ENCODE measurements around the gene PARP1.

The PARP1 gene

DNA sequence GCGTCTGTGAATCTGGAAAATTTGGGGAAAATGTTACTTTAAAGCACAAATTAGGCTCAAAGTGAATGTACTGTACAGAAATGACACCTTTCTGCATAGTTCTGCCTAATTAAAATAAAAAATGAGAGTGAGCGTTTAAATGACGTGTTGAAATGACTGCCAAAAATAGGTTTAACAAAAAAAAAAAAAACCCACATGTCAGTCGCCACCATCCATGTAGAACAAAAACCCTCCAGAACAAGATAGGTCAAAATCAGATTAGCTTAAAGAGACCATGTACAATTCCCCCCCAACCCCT is 745 bp downstream of the PARP1 start:
- no peak for DNase-seq

DNA sequence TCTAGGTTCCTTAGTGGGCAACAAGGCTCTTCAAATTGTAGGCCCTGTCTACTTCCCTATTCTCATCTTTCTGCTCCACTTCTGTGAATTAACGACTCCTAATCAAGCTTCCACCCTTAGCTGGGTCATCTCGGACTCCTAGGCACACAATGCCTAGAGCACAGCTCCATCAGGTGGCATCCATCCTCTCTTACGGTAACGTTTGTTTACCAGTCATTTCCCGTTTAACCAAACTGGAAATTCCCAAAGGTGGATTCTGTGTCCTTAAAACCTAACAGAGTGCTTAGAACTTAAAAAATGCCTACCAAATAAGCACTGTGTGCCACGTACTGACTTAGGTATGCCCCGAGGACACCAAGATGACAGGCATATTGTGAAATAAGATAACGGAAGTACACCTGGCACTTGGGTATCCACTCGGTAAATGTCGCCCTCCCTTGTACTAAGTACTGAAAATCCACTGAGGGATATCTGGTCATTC is 1.5 kb downstream of the PARP1 start:
- DNase-seq = no peak

DNA sequence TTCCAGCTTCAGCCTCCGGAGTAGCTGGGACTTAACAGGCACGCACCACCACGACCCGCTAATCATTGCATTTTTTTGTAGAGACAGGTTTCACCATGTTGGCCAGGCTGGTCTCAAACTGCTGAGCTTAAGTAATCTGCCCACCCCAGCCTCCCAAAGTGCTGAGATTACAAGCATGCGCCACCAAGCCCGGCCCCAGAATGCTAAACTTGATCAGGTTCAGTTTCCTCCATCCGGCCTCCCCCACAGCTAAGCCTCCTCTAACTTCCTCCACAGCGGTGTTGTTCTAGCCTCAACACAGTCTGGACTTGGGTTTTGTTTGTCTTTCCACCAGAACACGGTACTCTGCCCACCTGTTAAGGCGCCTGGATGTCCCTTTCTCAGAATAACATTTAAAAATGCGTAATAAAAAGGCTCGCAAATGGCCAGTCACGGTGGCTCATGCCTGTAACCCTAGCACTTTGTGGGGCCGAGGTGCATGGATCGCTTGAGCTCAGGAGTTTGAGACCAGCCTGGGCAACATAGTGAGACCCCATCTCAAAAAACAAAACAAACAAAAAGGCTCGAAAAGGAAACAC is 2.4 kb downstream of the PARP1 start:
- no peak for DNase-seq

DNA sequence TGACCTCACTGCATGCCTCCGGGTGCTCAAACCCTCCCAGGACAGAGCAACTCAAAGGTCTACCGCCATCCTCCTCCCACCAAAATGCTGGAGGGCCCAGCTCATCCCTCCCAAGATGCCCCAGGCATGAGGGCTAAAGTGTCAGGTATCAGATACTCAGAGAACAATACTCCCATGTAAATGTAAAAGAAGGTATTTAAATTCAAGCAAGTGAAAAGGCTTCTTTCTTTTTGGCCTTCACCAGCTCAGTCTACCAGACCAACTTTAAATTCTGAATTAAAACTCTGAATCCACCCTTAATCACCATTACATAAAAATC is 3.0 kb downstream of the PARP1 start:
- DNase-seq = no peak

DNA sequence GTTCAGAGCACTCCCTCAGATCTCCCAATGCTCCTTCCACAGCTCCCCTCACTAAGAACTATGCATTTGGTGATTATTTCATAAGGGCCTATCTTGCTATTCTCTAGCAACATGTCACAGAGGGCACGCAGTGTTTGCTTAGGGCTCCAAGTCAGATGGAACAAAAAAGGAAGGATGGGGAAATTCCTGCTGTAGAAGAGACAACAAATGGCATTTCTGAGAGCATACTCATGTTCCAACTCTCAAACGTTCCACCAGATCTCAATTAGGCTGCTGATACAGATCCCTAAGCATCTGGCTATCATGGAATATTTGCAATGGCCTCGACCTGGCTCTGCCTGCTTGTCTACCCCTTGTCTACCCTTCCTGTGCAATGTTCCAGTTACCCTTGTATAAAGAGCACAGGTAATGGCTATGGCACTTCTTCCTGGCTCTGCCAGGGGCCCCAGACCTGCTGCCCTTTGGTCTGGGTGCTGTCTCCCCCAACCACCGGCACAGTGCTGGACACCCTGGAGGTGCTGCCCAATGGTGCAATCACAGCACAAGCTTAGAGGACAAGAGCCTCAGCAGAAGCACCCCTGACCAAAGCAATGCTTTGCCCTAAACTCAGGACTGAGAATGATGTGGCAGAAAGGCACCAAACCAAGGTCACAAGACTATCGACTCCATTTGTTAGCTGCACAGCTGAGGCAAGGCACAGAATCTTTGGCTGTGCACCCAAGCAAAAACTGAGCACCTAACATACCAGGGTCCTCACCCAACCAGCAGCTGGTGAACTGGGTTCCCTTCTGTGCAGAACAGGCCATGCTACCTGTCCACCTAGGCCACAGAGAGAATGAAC is 3.6 kb downstream of the PARP1 start:
- DNase-seq = no peak

DNA sequence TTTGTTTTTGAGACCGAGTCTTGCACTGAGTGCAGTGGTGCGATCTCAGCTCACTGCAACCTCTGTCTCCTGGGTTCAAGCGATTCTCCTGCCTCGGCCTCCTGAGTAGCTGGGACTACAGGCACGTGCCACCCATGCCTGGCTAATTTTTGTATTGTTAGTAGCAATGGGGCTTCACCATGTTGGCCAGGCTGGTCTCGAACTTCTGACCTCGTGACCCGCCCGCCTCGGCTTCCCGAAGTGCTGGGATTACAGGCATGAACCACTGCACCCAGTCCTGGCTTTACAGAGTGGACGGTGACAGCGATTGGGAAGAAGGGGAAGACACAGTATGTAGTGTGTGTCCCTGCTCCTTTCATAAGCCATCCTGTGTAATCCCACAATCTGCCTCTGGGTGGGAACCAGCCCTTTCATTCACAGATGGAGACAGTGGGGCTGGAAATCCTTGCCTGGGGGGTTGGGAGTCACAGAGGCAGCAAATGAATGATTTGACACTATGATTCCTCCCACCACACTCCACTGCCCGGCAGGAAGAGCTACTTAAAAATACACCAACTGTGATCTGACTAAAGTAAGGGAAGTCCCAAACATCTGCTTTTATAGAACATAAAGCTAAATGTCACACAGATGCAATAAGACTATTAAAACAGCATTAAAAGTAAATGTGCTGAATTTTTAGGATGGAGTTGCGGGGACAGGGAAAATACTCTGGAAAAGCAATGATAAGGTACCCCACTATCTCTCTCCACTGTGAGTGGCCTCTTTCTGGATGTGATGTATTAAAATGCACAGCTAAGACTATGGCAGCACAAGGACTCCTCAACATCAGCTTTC is 4.5 kb downstream of the PARP1 start:
- peak in 27 of 58 donors; percentile 8 to 54 (median 29) for DNase-seq

DNA sequence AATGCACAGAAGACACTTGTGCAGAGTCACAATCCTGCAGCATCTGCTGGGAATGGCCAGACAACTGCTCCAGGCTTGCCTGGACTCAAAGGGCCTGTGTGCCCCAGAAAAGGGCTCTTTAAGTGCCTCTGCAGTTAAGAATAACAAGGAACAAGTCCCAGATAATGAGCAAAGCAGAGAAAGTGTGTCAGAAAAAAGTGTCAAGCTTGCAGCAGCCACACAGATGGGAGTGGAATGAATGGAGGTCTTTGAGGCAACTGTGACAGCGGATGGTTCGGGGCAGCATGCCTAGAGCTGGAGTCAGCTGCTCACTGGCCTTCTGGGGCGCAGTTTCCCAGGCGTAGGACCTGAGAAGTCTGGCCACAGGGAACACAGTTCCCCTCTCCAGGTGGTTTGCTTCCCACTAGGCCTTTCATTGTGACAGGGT is 5.1 kb downstream of the PARP1 start:
- DNase-seq = peak in 53 of 58 donors; percentile 26 to 93 (median 73)

DNA sequence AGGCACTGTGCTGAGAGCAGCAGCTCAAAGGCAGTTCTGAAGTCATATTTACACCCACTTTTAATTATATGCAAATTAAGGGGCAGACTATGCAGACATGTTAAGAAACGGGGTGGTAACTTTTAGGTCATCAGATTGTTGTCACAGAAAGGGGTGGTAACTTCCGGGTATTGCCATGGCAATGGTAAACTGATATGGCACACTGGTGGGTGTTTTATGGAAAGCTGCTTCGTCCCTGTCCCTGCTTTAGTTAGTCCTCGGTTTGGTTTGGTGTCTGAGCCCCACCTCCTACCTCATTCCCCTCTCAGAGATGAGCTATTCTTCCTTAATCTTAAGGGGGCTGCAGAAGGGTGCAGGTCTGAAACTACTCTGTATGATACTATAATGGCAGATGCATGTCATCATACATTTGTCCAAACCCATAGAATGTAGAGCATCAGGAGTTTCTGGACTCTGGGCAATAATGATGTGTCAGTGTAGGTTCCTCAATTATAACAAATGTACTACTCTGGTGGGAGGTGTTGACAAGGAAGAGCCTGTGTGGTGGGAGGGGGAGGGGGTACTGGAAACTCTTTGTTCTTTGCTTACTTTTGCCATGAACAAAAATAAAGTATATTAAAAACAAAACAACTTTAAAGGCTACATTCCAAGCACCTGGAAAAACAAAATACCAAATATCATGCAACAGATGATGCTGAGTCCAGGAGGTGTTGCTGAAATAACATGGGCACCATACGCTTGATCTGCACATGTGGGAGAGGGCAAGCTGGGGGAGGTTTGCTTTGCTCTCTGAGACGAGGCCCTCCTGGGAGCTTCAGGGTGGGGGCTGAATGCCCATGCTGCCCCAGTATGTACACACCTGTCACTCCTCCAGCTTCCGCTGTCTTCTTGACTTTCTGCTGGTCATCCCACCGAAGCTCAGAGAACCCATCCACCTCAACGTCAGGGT is 6.3 kb downstream of the PARP1 start:
- DNase-seq = no peak

DNA sequence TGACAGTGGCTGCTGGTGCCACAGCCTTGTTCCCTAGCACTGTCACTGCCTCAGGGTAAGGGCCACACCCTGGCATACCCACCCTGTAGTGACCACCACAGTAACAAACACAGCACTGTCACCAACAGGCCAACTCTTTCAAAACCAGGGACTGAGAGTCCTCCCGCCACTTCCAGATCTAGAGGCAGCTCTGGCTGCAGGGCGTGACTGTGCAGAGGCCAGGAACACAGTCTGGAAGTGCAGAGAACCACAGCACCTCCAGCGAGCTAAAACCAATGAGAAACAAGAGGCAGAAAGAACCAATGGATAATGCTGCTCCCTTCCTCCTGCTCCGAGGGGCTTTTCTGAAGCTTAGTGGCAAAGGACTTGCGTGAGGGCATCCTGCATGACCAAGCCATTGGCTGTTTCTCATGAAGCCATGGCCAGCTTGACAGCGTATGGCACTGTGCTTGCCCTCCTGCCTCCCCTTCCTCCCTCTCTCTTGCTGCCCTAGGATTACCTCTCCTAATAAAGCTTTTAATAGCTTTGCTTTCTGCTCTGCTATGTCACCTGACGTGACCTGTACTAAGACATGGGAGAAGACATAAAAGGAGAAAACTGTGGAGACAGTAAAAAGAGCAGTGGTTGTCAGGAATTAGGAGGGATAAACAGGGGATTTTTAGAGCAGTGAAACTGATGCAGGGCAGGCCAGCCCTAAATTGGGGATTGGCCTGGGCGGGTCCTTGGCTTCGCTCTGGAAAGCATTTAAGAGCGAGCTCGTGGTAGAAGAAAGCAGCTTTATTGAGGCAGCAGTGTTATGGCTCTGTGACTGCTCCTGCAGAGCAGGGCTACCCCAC is 7.2 kb downstream of the PARP1 start:
- no peak for DNase-seq

DNA sequence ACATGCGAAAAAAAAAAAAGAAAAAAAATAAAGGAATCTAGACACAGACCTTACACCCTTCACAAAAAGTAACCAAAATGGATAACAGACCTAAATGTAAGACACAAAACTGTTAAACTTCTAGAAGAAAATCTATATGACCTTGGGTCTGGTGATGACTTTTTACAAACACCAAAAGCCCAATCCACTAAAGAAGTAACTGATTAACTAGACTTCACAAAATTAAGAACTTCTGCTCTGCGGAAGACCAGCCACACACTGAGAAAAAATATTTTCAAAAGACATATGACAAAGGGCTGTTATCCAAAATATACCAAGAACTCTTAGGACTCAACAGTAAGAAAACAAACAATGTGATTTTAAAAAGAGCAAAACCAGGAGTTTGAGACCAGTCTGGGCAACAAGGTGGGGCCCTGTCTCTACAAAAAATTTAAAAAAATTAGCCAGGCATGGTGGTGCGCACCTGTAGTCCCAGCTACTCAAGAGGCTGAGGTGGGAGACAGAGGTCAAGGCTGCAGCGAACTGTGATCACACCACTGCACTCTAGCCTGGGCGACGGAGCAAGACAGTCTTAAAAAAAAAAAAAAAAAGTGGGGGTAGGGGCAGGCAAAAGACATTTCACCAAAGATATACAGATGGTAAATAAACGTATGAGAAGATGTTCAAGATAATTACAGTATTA is 9.8 kb downstream of the PARP1 start:
- DNase-seq = no peak

DNA sequence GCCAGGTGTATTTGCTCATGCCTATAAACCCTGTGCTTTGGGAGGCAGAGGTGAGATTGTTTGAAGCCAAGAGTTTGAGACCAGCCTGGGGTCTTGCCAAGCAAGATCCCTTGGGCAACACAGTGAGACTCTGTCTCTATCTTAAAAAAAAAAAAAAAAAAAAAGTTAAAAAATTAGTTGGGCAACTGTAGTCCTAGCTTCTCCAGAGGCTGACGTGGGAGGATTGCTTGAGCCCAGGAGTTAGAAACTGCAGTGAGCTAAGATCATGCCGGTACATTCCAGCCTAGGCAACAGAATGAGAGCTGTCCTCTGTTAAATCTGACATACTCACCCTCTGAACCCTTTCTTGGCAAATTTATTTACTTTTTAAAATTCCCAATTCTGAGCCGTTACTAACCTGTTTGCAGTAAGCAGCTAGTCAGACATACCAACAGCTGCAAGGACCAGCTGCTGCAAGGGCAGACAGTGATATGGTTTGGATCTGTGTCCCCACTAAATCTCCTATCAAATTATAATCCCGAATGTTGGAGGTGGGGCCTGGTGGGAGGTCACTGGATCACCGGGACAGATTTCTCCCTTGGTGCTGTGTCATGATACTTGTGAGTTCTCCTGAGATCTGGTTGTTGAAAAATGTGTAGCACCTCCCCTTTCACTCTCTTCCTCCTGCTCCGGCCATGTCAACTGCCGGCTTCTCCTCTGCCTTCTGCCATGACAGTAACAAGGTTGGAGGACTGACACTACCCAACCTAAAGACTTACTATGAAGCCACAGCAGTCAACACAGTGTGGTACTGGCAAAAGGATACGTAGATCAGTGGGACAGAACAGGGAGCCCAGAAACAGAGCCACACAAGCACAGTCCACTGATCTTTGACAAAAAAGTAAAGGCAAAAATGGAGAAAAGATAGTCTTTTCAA is 10.6 kb downstream of the PARP1 start:
- DNase-seq = no peak

DNA sequence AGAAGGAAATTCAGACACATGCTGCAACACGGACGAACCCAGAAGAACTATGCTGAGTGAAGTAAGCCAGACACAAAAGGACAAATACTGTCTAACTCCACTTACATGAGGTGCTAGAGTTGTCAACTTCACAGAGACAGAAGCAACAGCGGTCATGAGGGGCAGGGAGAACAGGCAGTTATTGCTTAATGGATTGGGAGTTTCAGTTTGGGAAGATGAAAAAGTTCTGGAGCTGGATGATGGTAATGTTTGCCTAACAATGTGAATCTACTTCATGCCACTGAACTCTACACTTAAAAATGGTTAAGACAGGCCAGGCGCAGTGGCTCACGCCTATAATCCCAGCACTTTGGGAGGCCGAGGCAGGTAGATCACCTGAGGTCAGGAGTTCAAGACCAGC is 12.1 kb downstream of the PARP1 start:
- DNase-seq = no peak

DNA sequence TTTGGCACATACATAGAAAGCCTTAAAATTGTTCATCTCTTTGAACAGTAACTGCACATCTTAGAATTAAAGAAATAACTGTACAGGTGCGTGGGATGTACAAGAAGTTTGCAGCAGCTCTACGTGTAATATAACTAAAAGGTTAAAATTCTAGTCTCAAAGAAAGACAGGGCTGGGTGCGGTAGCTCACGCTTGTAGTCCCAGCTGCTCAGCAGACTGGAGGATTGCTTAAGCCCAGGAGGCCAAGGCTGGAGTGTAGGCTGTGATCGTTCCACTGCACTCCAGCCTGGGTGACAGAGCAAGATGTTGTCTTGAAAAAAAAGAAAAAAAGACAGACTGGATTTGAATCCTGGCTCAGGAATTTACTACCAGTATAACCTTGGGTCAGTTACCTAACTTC is 13.4 kb downstream of the PARP1 start:
- no peak for DNase-seq

DNA sequence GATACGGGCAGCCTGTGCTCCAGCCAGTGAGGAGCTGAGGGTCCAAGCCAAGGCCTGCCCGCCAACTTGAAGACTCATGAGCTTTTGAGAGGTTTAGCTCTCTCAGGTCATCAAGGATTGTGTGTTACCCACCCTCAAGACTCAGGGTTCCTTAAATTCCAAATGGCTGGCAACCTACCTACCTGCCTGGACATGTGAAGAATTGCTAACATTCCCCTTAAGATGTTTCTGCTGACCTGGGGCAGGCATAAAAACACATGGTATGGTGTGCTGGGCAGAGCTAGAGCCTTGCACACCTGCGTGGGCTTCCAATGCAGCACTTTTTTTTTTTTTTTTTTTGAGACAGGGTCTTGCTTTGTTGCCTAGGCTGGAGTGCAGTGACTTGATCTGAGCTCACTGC is 17.2 kb downstream of the PARP1 start:
- no peak for DNase-seq

DNA sequence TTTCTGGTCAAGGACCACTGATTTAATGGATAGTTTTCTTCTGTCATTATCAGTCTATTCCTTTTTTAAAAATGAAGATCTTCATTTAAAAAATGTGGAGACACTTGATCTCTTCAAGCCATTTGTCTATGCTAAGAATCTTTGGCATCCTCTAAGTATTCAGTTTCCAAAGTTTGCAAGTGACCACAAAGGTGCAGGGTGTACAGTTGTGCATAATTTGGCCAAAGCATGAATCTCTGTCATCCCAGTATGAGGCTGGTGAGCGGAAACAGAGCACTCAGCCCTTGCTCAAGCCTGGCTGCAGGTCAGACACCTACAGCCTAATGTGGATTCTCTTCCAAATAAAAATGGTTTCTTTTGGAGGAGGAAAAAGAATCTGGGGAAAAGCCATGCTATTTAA is 19.8 kb downstream of the PARP1 start:
- DNase-seq = no peak

DNA sequence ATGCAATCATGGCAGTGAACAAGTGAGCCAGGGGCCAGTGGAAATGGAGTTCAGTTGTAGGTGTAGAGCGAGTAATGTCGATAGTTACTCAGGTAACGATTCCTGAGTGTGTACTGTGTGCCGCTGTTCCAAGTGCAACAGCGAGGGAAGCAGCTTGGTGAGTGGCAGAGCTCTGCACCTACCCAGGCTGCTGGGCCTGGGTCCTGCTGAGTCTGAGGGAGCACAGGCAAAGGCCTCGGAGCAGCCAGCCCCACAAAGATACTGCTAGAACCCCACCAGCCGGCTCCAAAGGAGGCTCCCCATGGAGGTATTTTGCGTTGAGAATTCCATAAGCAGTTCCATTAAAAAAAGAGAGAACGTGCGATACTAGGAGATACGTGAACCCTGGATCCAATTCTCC is 23.2 kb downstream of the PARP1 start:
- DNase-seq = no peak

DNA sequence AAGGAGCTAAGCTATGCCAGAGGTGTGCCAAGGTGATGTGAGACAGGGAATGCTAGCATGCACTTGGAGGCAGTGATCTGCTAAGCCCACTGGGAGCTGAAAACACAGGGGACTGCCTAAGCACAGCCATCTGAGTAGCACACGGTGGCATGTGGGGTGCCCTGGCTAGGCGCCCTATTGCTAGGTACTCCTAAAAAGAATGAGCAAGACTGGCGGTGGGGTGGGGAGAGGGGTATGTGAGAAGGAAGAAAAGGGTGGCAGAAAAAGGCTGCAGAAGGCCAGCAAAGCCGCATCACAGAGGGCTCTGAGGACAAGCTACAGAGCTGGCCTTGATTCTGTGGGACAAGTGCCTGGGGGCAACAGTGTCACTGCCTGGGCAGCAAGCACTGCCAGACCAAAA is 23.9 kb downstream of the PARP1 start:
- no peak for DNase-seq

DNA sequence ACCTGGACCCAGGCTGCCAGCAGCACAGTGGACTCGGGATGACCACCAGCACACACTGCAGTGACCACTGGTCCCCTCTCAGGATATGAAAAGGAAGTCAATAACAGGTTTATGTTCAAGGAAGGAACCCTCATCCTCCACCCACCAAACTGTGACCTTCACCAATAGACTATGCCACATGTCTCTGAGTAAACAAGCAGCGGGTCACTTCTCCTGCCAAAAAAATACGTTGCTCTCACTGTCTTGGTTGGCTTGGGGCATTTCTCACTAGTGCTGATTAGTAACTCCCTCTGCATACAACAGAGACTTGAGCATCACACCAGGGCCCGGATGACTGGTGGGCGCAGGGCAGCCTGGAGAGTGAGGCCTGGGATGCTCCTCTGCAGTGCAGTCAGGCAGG is 25.9 kb downstream of the PARP1 start:
- DNase-seq = no peak

Measured in anterior cingulate cortex (tissue), 58 donors.